ENCODE results near the gene RND1. TPM values are rescaled to one million over a fixed set of nuclear protein-coding genes. Genes with fewer than 3 reads are reported as not detected.

RND1 gene
- polyA plus RNA-seq, 1 donor from 2014 or later = 1.3 TPM

GRCh38 chr12:48866052-48866711 lies 512 bp upstream of the RND1 start:
- H3K4me2 ChIP-seq (ENCODE audit: low read length) = peak overlapping the region; percentile 57
- H3K9me3 ChIP-seq (ENCODE audit: low read length) = no peaks in the 10 kb centered on the region
- H3K27ac ChIP-seq (ENCODE audit: low read length) = peak overlapping the region; percentile 32
- H3K9me2 ChIP-seq (ENCODE audit: insufficient read depth, low read length) = no peaks in the 10 kb centered on the region
- H3K36me3 ChIP-seq (ENCODE audit: insufficient read depth, low read length) = no peaks in the 10 kb centered on the region
- H3F3A ChIP-seq (ENCODE audit: insufficient read depth, low read length, poor library complexity, severe bottlenecking) = no peaks in the 10 kb centered on the region
- peak overlapping the region; percentile 65 for H3K4me3 ChIP-seq (ENCODE audit: low read length)
- peaks cover 13% of the 10 kb centered on the region for H3K27me3 ChIP-seq (ENCODE audit: insufficient read depth, low read depth, low read length)
- H2AFZ ChIP-seq (ENCODE audit: low read depth, low read length) = no peak overlapping the region
- peak overlapping the region; percentile 36 for H3K9ac ChIP-seq (ENCODE audit: low read length)
- no peaks in the 10 kb centered on the region for H3K79me2 ChIP-seq (replicated peaks; ENCODE audit: insufficient read depth, low read length)
- H4K20me1 ChIP-seq (ENCODE audit: insufficient read depth) = no peaks in the 10 kb centered on the region
- TF ChIP-seq MXI1 (conservative IDR thresholded peaks at IDR 0.05; ENCODE audit: poor library complexity, severe bottlenecking) = no peak
- no peak for TF ChIP-seq EZH2 (IDR thresholded peaks at IDR 0.05; ENCODE audit: borderline replicate concordance, insufficient read depth, low read length, poor library complexity, severe bottlenecking)
- no peak for TF ChIP-seq POLR2AphosphoS5 (IDR thresholded peaks at IDR 0.05)
- TF ChIP-seq REST (IDR thresholded peaks at IDR 0.05; ENCODE audit: borderline replicate concordance) = no peak
- TF ChIP-seq RAD21 (conservative IDR thresholded peaks at IDR 0.05) = no peak
- TF ChIP-seq SMC3 (conservative IDR thresholded peaks at IDR 0.05; ENCODE audit: poor library complexity) = no peak
- no peak for TF ChIP-seq TAF1 (IDR thresholded peaks at IDR 0.05; ENCODE audit: low read depth)
- TF ChIP-seq EP300 (conservative IDR thresholded peaks at IDR 0.05; ENCODE audit: poor library complexity, severe bottlenecking) = no peak
- no peak for TF ChIP-seq CTCF (IDR thresholded peaks at IDR 0.05; ENCODE audit: poor library complexity, severe bottlenecking)

GRCh38 chr12:48863291-48863690 lies 2.4 kb downstream of the RND1 start:
- Histone ChIP-seq H3K4me3 (ENCODE audit: low read length) (peak overlapping the region; percentile 13), H3F3A (ENCODE audit: insufficient read depth, low read length, poor library complexity, severe bottlenecking) (no peaks in the 10 kb centered on the region), H3K36me3 (ENCODE audit: insufficient read depth, low read length) (no peaks in the 10 kb centered on the region), H4K20me1 (ENCODE audit: insufficient read depth) (no peaks in the 10 kb centered on the region), H3K27ac (ENCODE audit: low read length) (no peak overlapping the region), H3K79me2 (replicated peaks; ENCODE audit: insufficient read depth, low read length) (no peaks in the 10 kb centered on the region), H3K9me3 (ENCODE audit: low read length) (no peaks in the 10 kb centered on the region), H3K9ac (ENCODE audit: low read length) (no peak overlapping the region), H2AFZ (ENCODE audit: low read depth, low read length) (no peak overlapping the region), H3K27me3 (ENCODE audit: insufficient read depth, low read depth, low read length) (peaks cover 13% of the 10 kb centered on the region), H3K9me2 (ENCODE audit: insufficient read depth, low read length) (no peaks in the 10 kb centered on the region), H3K4me2 (ENCODE audit: low read length) (no peak overlapping the region)
- TF ChIP-seq EZH2 (IDR thresholded peaks at IDR 0.05; ENCODE audit: borderline replicate concordance, insufficient read depth, low read length, poor library complexity, severe bottlenecking) (no peak), EP300 (conservative IDR thresholded peaks at IDR 0.05; ENCODE audit: poor library complexity, severe bottlenecking) (no peak), CTCF (IDR thresholded peaks at IDR 0.05; ENCODE audit: poor library complexity, severe bottlenecking) (no peak), SMC3 (conservative IDR thresholded peaks at IDR 0.05; ENCODE audit: poor library complexity) (no peak), MXI1 (conservative IDR thresholded peaks at IDR 0.05; ENCODE audit: poor library complexity, severe bottlenecking) (no peak), POLR2AphosphoS5 (IDR thresholded peaks at IDR 0.05) (no peak), REST (IDR thresholded peaks at IDR 0.05; ENCODE audit: borderline replicate concordance) (no peak), RAD21 (conservative IDR thresholded peaks at IDR 0.05) (no peak), TAF1 (IDR thresholded peaks at IDR 0.05; ENCODE audit: low read depth) (no peak)
